ENCODE data around the gene KDM7A. TPM values are rescaled to one million over a fixed set of nuclear protein-coding genes. Genes with fewer than 3 reads are reported as not detected.

Gene KDM7A
- total RNA-seq, 5 donors from 2014 or later (not counting 1 experiment from before 2014, with no cell fraction given), result 36.5 to 60.2 (median 55.0) TPM

- no peak for ATAC-seq (replicated peaks in 1 of 4)
- Mint-ChIP-seq H3K9me3 (no peaks in the 10 kb centered on the region), H3K36me3 (peaks cover 57% of the 10 kb centered on the region), H3K4me1 (peaks cover 13 to 29% (median 17%) of the 10 kb centered on the region in 3 donors), H3K27me3 (no peaks in the 10 kb centered on the region), H3K27ac (peak overlapping the region in 1 of 2 donors; percentile 40), H3K4me3 (no peak overlapping the region)
- WGBS (ENCODE audit: insufficient coverage), result 100% methylated on average over 1 of the region's 4 CpGs
- DNase-seq, result no peak
- POLR2A ChIA-PET, result no interaction called here
- no peaks in the 10 kb centered on the region for H3K9me3 ChIP-seq
- no peak overlapping the region for H3K4me3 ChIP-seq (ENCODE audit: control insufficient read depth in 1 of 2, extremely low read depth in 1 of 2, low read length in 1 of 2)
- CTCF ChIA-PET, result no interaction called here
- H3K4me1 ChIP-seq (ENCODE audit: control insufficient read depth in 1 of 2, extremely low read depth in 1 of 2, insufficient read depth in 2 of 2, low read length in 2 of 2), result no peaks in the 10 kb centered on the region
- H3K27me3 ChIP-seq (replicated peaks in 1 of 2; ENCODE audit: control insufficient read depth in 2 of 2, extremely low read depth in 1 of 2, insufficient read depth in 2 of 2, low read length in 1 of 2), result no peaks in the 10 kb centered on the region
- no peak overlapping the region for H3K27ac ChIP-seq (ENCODE audit: low read length)
- H3K36me3 ChIP-seq (ENCODE audit: control insufficient read depth in 2 of 2, extremely low read depth in 1 of 2, insufficient read depth in 1 of 2, low read length in 1 of 2), result peaks cover 0 to 47% of the 10 kb centered on the region in 2 donors
These were observed 128.6 kb downstream of the KDM7A start for GRCh38 chr7:140048138-140048537.

GRCh38 chr7:140047197-140047596, 129.6 kb downstream of the KDM7A start:
- ChIA-PET POLR2A (no interaction called here), CTCF (no interaction called here)
- peaks cover 11 to 21% (median 17%) of the 10 kb centered on the region in 3 donors for H3K4me1 Mint-ChIP-seq
- H3K4me3 Mint-ChIP-seq, result no peak overlapping the region
- Histone ChIP-seq H3K4me3 (ENCODE audit: control insufficient read depth in 1 of 2, extremely low read depth in 1 of 2, low read length in 1 of 2) (no peak overlapping the region), H3K36me3 (ENCODE audit: control insufficient read depth in 2 of 2, extremely low read depth in 1 of 2, insufficient read depth in 1 of 2, low read length in 1 of 2) (peaks cover 2 to 48% of the 10 kb centered on the region in 2 donors), H3K9me3 (no peaks in the 10 kb centered on the region), H3K4me1 (ENCODE audit: control insufficient read depth in 1 of 2, extremely low read depth in 1 of 2, insufficient read depth in 2 of 2, low read length in 2 of 2) (no peaks in the 10 kb centered on the region), H3K27me3 (replicated peaks in 1 of 2; ENCODE audit: control insufficient read depth in 2 of 2, extremely low read depth in 1 of 2, insufficient read depth in 2 of 2, low read length in 1 of 2) (no peaks in the 10 kb centered on the region), H3K27ac (ENCODE audit: low read length) (no peak overlapping the region)
- H3K9me3 Mint-ChIP-seq, result no peaks in the 10 kb centered on the region
- WGBS (ENCODE audit: insufficient coverage), result no CpG with 5 or more reads among the region's 3 CpGs
- H3K27ac Mint-ChIP-seq, result no peak overlapping the region
- no peak for DNase-seq
- no peaks in the 10 kb centered on the region for H3K27me3 Mint-ChIP-seq
- peaks cover 53% of the 10 kb centered on the region for H3K36me3 Mint-ChIP-seq
- ATAC-seq (replicated peaks in 1 of 4), result no peak

- Histone ChIP-seq H3K4me1 (ENCODE audit: control insufficient read depth in 1 of 2, extremely low read depth in 1 of 2, insufficient read depth in 2 of 2, low read length in 2 of 2) (no peaks in the 10 kb centered on the region), H3K27ac (ENCODE audit: low read length) (no peak overlapping the region), H3K4me3 (ENCODE audit: control insufficient read depth in 1 of 2, extremely low read depth in 1 of 2, low read length in 1 of 2) (no peak overlapping the region), H3K27me3 (replicated peaks in 1 of 2; ENCODE audit: control insufficient read depth in 2 of 2, extremely low read depth in 1 of 2, insufficient read depth in 2 of 2, low read length in 1 of 2) (no peaks in the 10 kb centered on the region), H3K9me3 (no peaks in the 10 kb centered on the region), H3K36me3 (ENCODE audit: control insufficient read depth in 2 of 2, extremely low read depth in 1 of 2, insufficient read depth in 1 of 2, low read length in 1 of 2) (peaks cover 2 to 57% of the 10 kb centered on the region in 2 donors)
- DNase-seq (no peak), ATAC-seq (replicated peaks in 1 of 4) (no peak)
- Mint-ChIP-seq H3K27me3 (no peaks in the 10 kb centered on the region), H3K36me3 (peaks cover 63% of the 10 kb centered on the region), H3K9me3 (no peaks in the 10 kb centered on the region), H3K4me3 (peak overlapping the region in 1 of 3 donors; percentile 31), H3K27ac (no peak overlapping the region), H3K4me1 (peaks cover 7 to 18% (median 17%) of the 10 kb centered on the region in 3 donors)
- WGBS (ENCODE audit: insufficient coverage), result 93% methylated on average over 3 of the region's 6 CpGs
- ChIA-PET POLR2A (no interaction called here), CTCF (interaction anchor here in 1 of 2 donors (1.1 kb wide), 1 partner anchor 14 kb away, joined by 4 read pairs; no protein-coding TSS in a partner anchor)
These were observed 131.1 kb downstream of the KDM7A start for GRCh38 chr7:140045697-140046096.

- peaks cover 2 to 13% (median 9%) of the 10 kb centered on the region in 3 donors for H3K4me1 Mint-ChIP-seq
- no peaks in the 10 kb centered on the region for H3K9me3 Mint-ChIP-seq
- CTCF ChIA-PET, result no interaction called here
- Histone ChIP-seq H3K4me3 (ENCODE audit: control insufficient read depth in 1 of 2, extremely low read depth in 1 of 2, low read length in 1 of 2) (no peak overlapping the region), H3K9me3 (no peaks in the 10 kb centered on the region), H3K36me3 (ENCODE audit: control insufficient read depth in 2 of 2, extremely low read depth in 1 of 2, insufficient read depth in 1 of 2, low read length in 1 of 2) (peaks cover 5 to 63% of the 10 kb centered on the region in 2 donors), H3K4me1 (ENCODE audit: control insufficient read depth in 1 of 2, extremely low read depth in 1 of 2, insufficient read depth in 2 of 2, low read length in 2 of 2) (no peaks in the 10 kb centered on the region), H3K27ac (ENCODE audit: low read length) (no peak overlapping the region), H3K27me3 (replicated peaks in 1 of 2; ENCODE audit: control insufficient read depth in 2 of 2, extremely low read depth in 1 of 2, insufficient read depth in 2 of 2, low read length in 1 of 2) (no peaks in the 10 kb centered on the region)
- H3K4me3 Mint-ChIP-seq, result no peak overlapping the region
- peaks cover 67% of the 10 kb centered on the region for H3K36me3 Mint-ChIP-seq
- POLR2A ChIA-PET, result interaction anchor here in 1 of 2 donors (0.7 kb wide), 1 partner anchor 468 kb away, joined by 4 read pairs; no protein-coding TSS in a partner anchor
- WGBS (ENCODE audit: insufficient coverage), result 91% methylated on average over 5 of the region's 6 CpGs
- ATAC-seq (replicated peaks in 1 of 4) (no peak), DNase-seq (no peak)
- no peak overlapping the region for H3K27ac Mint-ChIP-seq
- H3K27me3 Mint-ChIP-seq, result no peaks in the 10 kb centered on the region
These were observed 132.5 kb downstream of the KDM7A start for GRCh38 chr7:140044251-140044650.

GRCh38 chr7:140042386-140042670, 134.5 kb downstream of the KDM7A start:
- H3K4me3 Mint-ChIP-seq, result no peak overlapping the region
- no peaks in the 10 kb centered on the region for H3K27me3 Mint-ChIP-seq
- Histone ChIP-seq H3K4me1 (ENCODE audit: control insufficient read depth in 1 of 2, extremely low read depth in 1 of 2, insufficient read depth in 2 of 2, low read length in 2 of 2) (no peaks in the 10 kb centered on the region), H3K27ac (ENCODE audit: low read length) (no peak overlapping the region), H3K4me3 (ENCODE audit: control insufficient read depth in 1 of 2, extremely low read depth in 1 of 2, low read length in 1 of 2) (no peak overlapping the region), H3K36me3 (ENCODE audit: control insufficient read depth in 2 of 2, extremely low read depth in 1 of 2, insufficient read depth in 1 of 2, low read length in 1 of 2) (peaks cover 5 to 79% of the 10 kb centered on the region in 2 donors), H3K27me3 (replicated peaks in 1 of 2; ENCODE audit: control insufficient read depth in 2 of 2, extremely low read depth in 1 of 2, insufficient read depth in 2 of 2, low read length in 1 of 2) (no peaks in the 10 kb centered on the region), H3K9me3 (no peaks in the 10 kb centered on the region)
- WGBS (ENCODE audit: insufficient coverage), result 94% methylated on average over 9 of the region's 10 CpGs
- no peaks in the 10 kb centered on the region for H3K9me3 Mint-ChIP-seq
- ChIA-PET POLR2A (no interaction called here), CTCF (interaction anchor here in 1 of 2 donors (0.6 kb wide), 1 partner anchor 453 kb away, joined by 3 read pairs; no protein-coding TSS in a partner anchor)
- DNase-seq, result no peak
- H3K27ac Mint-ChIP-seq, result no peak overlapping the region
- H3K36me3 Mint-ChIP-seq, result peaks cover 77% of the 10 kb centered on the region
- ATAC-seq (replicated peaks in 1 of 4), result no peak
- H3K4me1 Mint-ChIP-seq, result peaks cover 15 to 24% (median 24%) of the 10 kb centered on the region in 3 donors

- no peak for DNase-seq
- POLR2A ChIA-PET, result no interaction called here
- Histone ChIP-seq H3K36me3 (ENCODE audit: control insufficient read depth in 2 of 2, extremely low read depth in 1 of 2, insufficient read depth in 1 of 2, low read length in 1 of 2) (peaks cover 5 to 77% of the 10 kb centered on the region in 2 donors), H3K4me1 (ENCODE audit: control insufficient read depth in 1 of 2, extremely low read depth in 1 of 2, insufficient read depth in 2 of 2, low read length in 2 of 2) (peaks cover 0 to 5% of the 10 kb centered on the region in 2 experiments), H3K4me3 (ENCODE audit: control insufficient read depth in 1 of 2, extremely low read depth in 1 of 2, low read length in 1 of 2) (no peak overlapping the region), H3K27me3 (replicated peaks in 1 of 2; ENCODE audit: control insufficient read depth in 2 of 2, extremely low read depth in 1 of 2, insufficient read depth in 2 of 2, low read length in 1 of 2) (no peaks in the 10 kb centered on the region), H3K27ac (ENCODE audit: low read length) (no peak overlapping the region), H3K9me3 (no peaks in the 10 kb centered on the region)
- 93% methylated on average over 3 of the region's 12 CpGs for WGBS (ENCODE audit: insufficient coverage)
- Mint-ChIP-seq H3K9me3 (no peaks in the 10 kb centered on the region), H3K27me3 (no peaks in the 10 kb centered on the region), H3K4me1 (peaks cover 20 to 29% (median 28%) of the 10 kb centered on the region in 3 donors), H3K36me3 (peaks cover 77% of the 10 kb centered on the region), H3K27ac (no peak overlapping the region), H3K4me3 (no peak overlapping the region)
- ATAC-seq (replicated peaks in 1 of 4), result no peak
- CTCF ChIA-PET, result interaction anchor here in 1 of 2 donors (0.6 kb wide), 1 partner anchor 452 kb away, joined by 3 read pairs; no protein-coding TSS in a partner anchor
These were observed 135.0 kb downstream of the KDM7A start for GRCh38 chr7:140041659-140042385.

All from T-cell (primary cell).